Measurements from ENCODE around the gene SYTL1.

Gene SYTL1

GRCh38 chr1:27321813-27322568 is 19.8 kb upstream of the SYTL1 start, which contains the start of gene TMEM222:
Gene TMEM222, plus strand, starts transcription at chr1:27322163. Its CDS starts 35 bp downstream, at chr1:27322198.
- peak; percentile 97 for DNase-seq

- no peak for DNase-seq
Observed at GRCh38 chr1:27322569-27323240, 19.1 kb upstream of the SYTL1 start.

- no peak for DNase-seq
Observed at GRCh38 chr1:27325286-27325685, 16.5 kb upstream of the SYTL1 start.

GRCh38 chr1:27327964-27328363 is 13.9 kb upstream of the SYTL1 start:
- DNase-seq = no peak

- no peak for DNase-seq
Observed at GRCh38 chr1:27330786-27331185, 11.0 kb upstream of the SYTL1 start.

- DNase-seq = no peak
Observed at GRCh38 chr1:27331426-27331825, 10.4 kb upstream of the SYTL1 start.

- no peak for DNase-seq
Observed at GRCh38 chr1:27331922-27332321, 9.9 kb upstream of the SYTL1 start.

GRCh38 chr1:27332536-27333281 is 9.1 kb upstream of the SYTL1 start:
- DNase-seq = peak; percentile 16

GRCh38 chr1:27333717-27334279 is 8.0 kb upstream of the SYTL1 start:
- no peak for DNase-seq

GRCh38 chr1:27335506-27336422 is 6.1 kb upstream of the SYTL1 start:
- no peak for DNase-seq

GRCh38 chr1:27336756-27337155 is 5.1 kb upstream of the SYTL1 start:
- no peak for DNase-seq

- no peak for DNase-seq
Observed at GRCh38 chr1:27338751-27339150, 3.1 kb upstream of the SYTL1 start.

- DNase-seq = no peak
Observed at GRCh38 chr1:27339213-27339612, 2.6 kb upstream of the SYTL1 start.

GRCh38 chr1:27342391-27342777 is 562 bp downstream of the SYTL1 start:
- no peak for DNase-seq

GRCh38 chr1:27342778-27343638 is 1.2 kb downstream of the SYTL1 start:
- DNase-seq = no peak

- DNase-seq = peak; percentile 10
Observed at GRCh38 chr1:27343639-27344025, 1.8 kb downstream of the SYTL1 start.

- DNase-seq = no peak
Observed at GRCh38 chr1:27345272-27345671, 3.5 kb downstream of the SYTL1 start.

GRCh38 chr1:27346357-27346756 is 4.5 kb downstream of the SYTL1 start:
- DNase-seq = no peak

- DNase-seq = no peak
Observed at GRCh38 chr1:27346991-27347624, 5.3 kb downstream of the SYTL1 start.

- no peak for DNase-seq
Observed at GRCh38 chr1:27348861-27349783, 7.3 kb downstream of the SYTL1 start.

Measured in fibroblast of upper back skin (primary cell).